Measurements from ENCODE around the gene HBE1.

DNA sequence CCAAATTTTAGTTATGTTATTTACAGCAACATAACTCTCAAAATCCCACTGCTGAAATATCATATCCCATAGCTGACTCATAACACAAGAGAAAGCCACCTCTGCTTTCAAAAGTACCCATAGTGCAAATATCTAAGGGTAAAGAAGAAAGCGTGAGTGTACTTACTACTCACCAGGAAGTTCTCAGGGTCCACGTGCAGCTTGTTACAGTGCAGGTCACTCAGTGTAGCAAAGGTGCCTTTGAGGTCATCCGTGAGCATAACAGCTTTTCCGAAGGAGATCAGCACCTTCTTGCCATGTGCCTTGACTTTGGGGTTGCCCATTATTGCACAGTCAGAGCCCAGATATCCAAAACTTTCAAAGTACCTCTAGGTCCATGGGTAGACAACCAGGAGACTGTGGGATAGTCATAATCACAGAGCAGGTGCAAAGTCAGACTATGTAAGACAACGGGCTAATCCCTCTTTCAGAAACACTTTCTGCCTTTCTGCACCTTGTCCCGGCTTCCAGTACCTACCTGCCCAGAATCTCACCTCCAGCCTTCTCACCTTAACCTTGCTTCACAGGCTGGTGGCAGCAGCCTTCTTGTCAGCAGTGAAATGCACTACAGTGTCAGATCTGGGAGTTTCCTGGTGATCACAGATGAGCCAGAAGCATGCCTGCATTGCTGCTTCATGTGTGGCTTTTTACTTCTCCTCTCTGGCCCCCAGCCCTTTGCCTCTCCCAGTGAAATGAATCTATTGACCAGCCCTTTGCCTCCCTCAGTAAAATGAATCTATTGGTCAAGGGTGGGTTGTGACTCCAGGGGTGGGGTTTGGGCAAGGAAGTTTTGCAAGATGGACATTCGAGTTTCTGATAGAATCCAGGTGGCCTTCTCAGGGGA is 26.6 kb downstream of the HBE1 start:
- TF ChIP-seq RCOR1 (IDR thresholded peaks at IDR 0.05; ENCODE audit: low read length) (no peak), PBX3 (IDR thresholded peaks at IDR 0.05) (no peak), POLR2AphosphoS5 (IDR thresholded peaks at IDR 0.05; ENCODE audit: low read depth, low read length) (no peak), MAX (IDR thresholded peaks at IDR 0.05; ENCODE audit: low read depth) (no peak), TAF1 (IDR thresholded peaks at IDR 0.05; ENCODE audit: borderline replicate concordance, low read depth, low read length) (no peak), REST (IDR thresholded peaks at IDR 0.05; ENCODE audit: low read depth, low read length) (no peak), NFIC (IDR thresholded peaks at IDR 0.05; ENCODE audit: borderline replicate concordance) (no peak), CHD2 (IDR thresholded peaks at IDR 0.05; ENCODE audit: low read length, partially characterized antibody) (no peak), JUND (IDR thresholded peaks at IDR 0.05) (no peak), GABPA (IDR thresholded peaks at IDR 0.05; ENCODE audit: low read depth) (no peak), SIN3A (IDR thresholded peaks at IDR 0.05; ENCODE audit: borderline replicate concordance, low read depth, low read length) (no peak), EZH2phosphoT487 (IDR thresholded peaks at IDR 0.05; ENCODE audit: borderline replicate concordance, low read depth) (no peak), MXI1 (IDR thresholded peaks at IDR 0.05; ENCODE audit: low read depth, low read length) (no peak)
- TF ChIP-seq, protein P1, sequence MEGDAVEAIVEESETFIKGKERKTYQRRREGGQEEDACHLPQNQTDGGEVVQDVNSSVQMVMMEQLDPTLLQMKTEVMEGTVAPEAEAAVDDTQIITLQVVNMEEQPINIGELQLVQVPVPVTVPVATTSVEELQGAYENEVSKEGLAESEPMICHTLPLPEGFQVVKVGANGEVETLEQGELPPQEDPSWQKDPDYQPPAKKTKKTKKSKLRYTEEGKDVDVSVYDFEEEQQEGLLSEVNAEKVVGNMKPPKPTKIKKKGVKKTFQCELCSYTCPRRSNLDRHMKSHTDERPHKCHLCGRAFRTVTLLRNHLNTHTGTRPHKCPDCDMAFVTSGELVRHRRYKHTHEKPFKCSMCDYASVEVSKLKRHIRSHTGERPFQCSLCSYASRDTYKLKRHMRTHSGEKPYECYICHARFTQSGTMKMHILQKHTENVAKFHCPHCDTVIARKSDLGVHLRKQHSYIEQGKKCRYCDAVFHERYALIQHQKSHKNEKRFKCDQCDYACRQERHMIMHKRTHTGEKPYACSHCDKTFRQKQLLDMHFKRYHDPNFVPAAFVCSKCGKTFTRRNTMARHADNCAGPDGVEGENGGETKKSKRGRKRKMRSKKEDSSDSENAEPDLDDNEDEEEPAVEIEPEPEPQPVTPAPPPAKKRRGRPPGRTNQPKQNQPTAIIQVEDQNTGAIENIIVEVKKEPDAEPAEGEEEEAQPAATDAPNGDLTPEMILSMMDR (IDR thresholded peaks at IDR 0.05), result no peak

Data from SK-N-SH (cell line).